Ishikawa (cell line): ENCODE data around the gene IL2RA.

Experiments
- CEBPB ChIP-seq: IDR thresholded peaks from 2 replicates; pipeline ENCODE4 v1.6.1; 2012
- CREB1 ChIP-seq: IDR thresholded peaks from 2 replicates; pipeline ENCODE4 v1.6.1; 2012; ENCODE audit warnings: low read depth
- EGR1 ChIP-seq: IDR thresholded peaks from 2 replicates; pipeline ENCODE4 v1.6.1; 2012
- EP300 ChIP-seq: IDR thresholded peaks from 2 replicates; pipeline ENCODE4 v1.6.1; 2012; ENCODE audit warnings: borderline replicate concordance
- FOXM1 ChIP-seq: IDR thresholded peaks from 2 replicates; pipeline ENCODE4 v1.6.1; 2012; ENCODE audit warnings: low read depth, borderline replicate concordance
- MAX ChIP-seq: IDR thresholded peaks from 2 replicates; pipeline ENCODE4 v1.6.1; 2012
- NFIC ChIP-seq: IDR thresholded peaks from 2 replicates; pipeline ENCODE4 v1.6.1; 2012
- RAD21 ChIP-seq: IDR thresholded peaks from 2 replicates; pipeline ENCODE4 v1.6.1; 2012; ENCODE audit warnings: low read depth
- REST ChIP-seq: IDR thresholded peaks from 2 replicates; pipeline ENCODE4 v1.6.1; 2012; ENCODE audit warnings: low read depth, mild to moderate bottlenecking
- TAF1 ChIP-seq: IDR thresholded peaks from 2 replicates; pipeline ENCODE4 v1.6.1; 2012; ENCODE audit warnings: low read depth, mild to moderate bottlenecking
- TCF12 ChIP-seq: IDR thresholded peaks from 2 replicates; pipeline ENCODE4 v1.6.1; 2012; ENCODE audit warnings: low read depth
- TEAD4 ChIP-seq: IDR thresholded peaks from 2 replicates; pipeline ENCODE4 v1.6.1; 2012
- USF1 ChIP-seq: IDR thresholded peaks from 2 replicates; pipeline ENCODE4 v1.6.1; 2012
- YY1 ChIP-seq: IDR thresholded peaks from 2 replicates; pipeline ENCODE4 v1.6.1; 2012; ENCODE audit warnings: low read depth
- ZBTB7A ChIP-seq: IDR thresholded peaks from 2 replicates; pipeline ENCODE4 v1.6.1; 2012; ENCODE audit warnings: low read depth

The IL2RA gene

GRCh38 chr10:6098156-6098555, 36.0 kb upstream of the IL2RA start:
- TF ChIP-seq RAD21: no peak
- TF ChIP-seq FOXM1: no peak
- TF ChIP-seq CREB1: no peak
- no peak for TF ChIP-seq USF1
- no peak for TF ChIP-seq YY1
- TF ChIP-seq MAX: no peak

GRCh38 chr10:6097063-6097462, 34.9 kb upstream of the IL2RA start:
- TF ChIP-seq EGR1 (no peak), EP300 (no peak), ZBTB7A (no peak), NFIC (no peak), CEBPB (no peak), RAD21 (no peak), YY1 (no peak), CREB1 (no peak), TEAD4 (no peak), TCF12 (no peak)

- TF ChIP-seq NFIC (no peak), EGR1 (no peak), CEBPB (no peak), FOXM1 (no peak), TCF12 (no peak)
Measured at GRCh38 chr10:6095810-6096570, 33.8 kb upstream of the IL2RA start.

GRCh38 chr10:6092731-6093130, 30.6 kb upstream of the IL2RA start:
- no peak for TF ChIP-seq ZBTB7A
- TF ChIP-seq REST: no peak
- no peak for TF ChIP-seq TEAD4
- TF ChIP-seq EGR1: no peak
- no peak for TF ChIP-seq RAD21
- TF ChIP-seq MAX: no peak
- TF ChIP-seq FOXM1: no peak
- TF ChIP-seq YY1: no peak
- no peak for TF ChIP-seq TAF1
- no peak for TF ChIP-seq CEBPB
- TF ChIP-seq USF1: no peak
- no peak for TF ChIP-seq EP300
- no peak for TF ChIP-seq CREB1
- TF ChIP-seq NFIC: no peak
- TF ChIP-seq TCF12: no peak

- TF ChIP-seq NFIC: no peak
- no peak for TF ChIP-seq EGR1
- no peak for TF ChIP-seq MAX
Measured at GRCh38 chr10:6091630-6092029, 29.5 kb upstream of the IL2RA start.

- TF ChIP-seq REST (no peak), CEBPB (no peak), ZBTB7A (no peak), YY1 (no peak), CREB1 (no peak), MAX (no peak; the same call in 1 of the 2 replicates), EGR1 (no peak), TEAD4 (no peak), RAD21 (no peak), TCF12 (no peak)
Measured at GRCh38 chr10:6089334-6090219, 27.4 kb upstream of the IL2RA start.
